ENCODE results near the gene MARCHF9. TPM values are rescaled to one million over a fixed set of nuclear protein-coding genes. Genes with fewer than 3 reads are reported as not detected.

MARCHF9 gene
- total RNA-seq, 1 donor from 2014 or later, result 19.2 TPM

- H3K4me1 Mint-ChIP-seq (ENCODE audit: unreplicated experiment), result peaks cover 41% of the 10 kb centered on the region
- peaks cover 24% of the 10 kb centered on the region for H3K36me3 Mint-ChIP-seq (ENCODE audit: unreplicated experiment)
- no peak for DNase-seq (ENCODE audit: extremely low spot score, unreplicated experiment)
- H3K9me3 Mint-ChIP-seq (ENCODE audit: unreplicated experiment), result no peaks in the 10 kb centered on the region
- no peaks in the 10 kb centered on the region for H3K27me3 Mint-ChIP-seq (ENCODE audit: unreplicated experiment)
- H3K27ac Mint-ChIP-seq (ENCODE audit: unreplicated experiment), result peak overlapping the region; percentile 10
- no peak for TF ChIP-seq CTCF (IDR thresholded peaks at IDR 0.05)
- H3K4me3 Mint-ChIP-seq (ENCODE audit: unreplicated experiment), result peak overlapping the region; percentile 88
These were observed 1.1 kb upstream of the MARCHF9 start for GRCh38 chr12:57753756-57754337.

- no peaks in the 10 kb centered on the region for H3K27me3 Mint-ChIP-seq (ENCODE audit: unreplicated experiment)
- TF ChIP-seq CTCF (IDR thresholded peaks at IDR 0.05), result no peak
These were observed 221 bp downstream of the MARCHF9 start for GRCh38 chr12:57755194-57755453.

GRCh38 chr12:57755454-57756372 lies 810 bp downstream of the MARCHF9 start:
- no peaks in the 10 kb centered on the region for H3K27me3 Mint-ChIP-seq (ENCODE audit: unreplicated experiment)
- TF ChIP-seq CTCF (IDR thresholded peaks at IDR 0.05), result no peak
- peaks cover 36% of the 10 kb centered on the region for H3K4me1 Mint-ChIP-seq (ENCODE audit: unreplicated experiment)
- peak overlapping the region; percentile 48 for H3K27ac Mint-ChIP-seq (ENCODE audit: unreplicated experiment)
- no peak for DNase-seq (ENCODE audit: extremely low spot score, unreplicated experiment)
- peak overlapping the region; percentile 75 for H3K4me3 Mint-ChIP-seq (ENCODE audit: unreplicated experiment)
- no peaks in the 10 kb centered on the region for H3K9me3 Mint-ChIP-seq (ENCODE audit: unreplicated experiment)
- H3K36me3 Mint-ChIP-seq (ENCODE audit: unreplicated experiment), result peaks cover 14% of the 10 kb centered on the region

More at GRCh38 chr12:57755194-57755453, 221 bp downstream of the MARCHF9 start:
- H3K36me3 Mint-ChIP-seq (ENCODE audit: unreplicated experiment), result peaks cover 20% of the 10 kb centered on the region
- no peak overlapping the region for H3K4me3 Mint-ChIP-seq (ENCODE audit: unreplicated experiment)
- H3K27ac Mint-ChIP-seq (ENCODE audit: unreplicated experiment), result no peak overlapping the region
- H3K9me3 Mint-ChIP-seq (ENCODE audit: unreplicated experiment), result no peaks in the 10 kb centered on the region
- DNase-seq (ENCODE audit: extremely low spot score, unreplicated experiment), result no peak
- peaks cover 41% of the 10 kb centered on the region for H3K4me1 Mint-ChIP-seq (ENCODE audit: unreplicated experiment)

- TF ChIP-seq CTCF (IDR thresholded peaks at IDR 0.05), result peak; percentile 77
- no peak for DNase-seq (ENCODE audit: extremely low spot score, unreplicated experiment)
- Mint-ChIP-seq H3K27me3 (ENCODE audit: unreplicated experiment) (no peaks in the 10 kb centered on the region), H3K4me3 (ENCODE audit: unreplicated experiment) (peak overlapping the region; percentile 75), H3K9me3 (ENCODE audit: unreplicated experiment) (no peaks in the 10 kb centered on the region), H3K27ac (ENCODE audit: unreplicated experiment) (peak overlapping the region; percentile 61), H3K4me1 (ENCODE audit: unreplicated experiment) (peaks cover 27% of the 10 kb centered on the region), H3K36me3 (ENCODE audit: unreplicated experiment) (peaks cover 11% of the 10 kb centered on the region)
These were observed 1.8 kb downstream of the MARCHF9 start for GRCh38 chr12:57756406-57757341.
